Measurements from ENCODE around the gene NME9. TPM values are rescaled to one million over a fixed set of nuclear protein-coding genes. Genes with fewer than 3 reads are reported as not detected.

The NME9 gene
- total RNA-seq, 1 experiment from 2014 or later = not detected

GRCh38 chr3:138282836-138283235 is 46.8 kb downstream of the NME9 start:
- WGBS (ENCODE audit: extremely low coverage, insufficient read length, low lambda C conversion rate) = no CpG with 5 or more reads among the region's 2 CpGs
- Histone ChIP-seq H3K18ac (ENCODE audit: insufficient read length, low read depth, low read length) (no peak overlapping the region), H3K79me2 (ENCODE audit: insufficient read depth, low read length) (no peaks in the 10 kb centered on the region), H3K4me2 (ENCODE audit: insufficient read depth, insufficient read length, low read length) (no peak overlapping the region), H4K8ac (replicated peaks; ENCODE audit: insufficient read length, low read depth, low read length) (no peak overlapping the region), H2BK5ac (ENCODE audit: insufficient read length, low read length) (no peak overlapping the region), H4K5ac (ENCODE audit: insufficient read length, low read depth, low read length) (no peak overlapping the region), H2AK5ac (ENCODE audit: insufficient read length, low read length) (no peak overlapping the region), H3K14ac (ENCODE audit: insufficient read depth, low read length) (no peak overlapping the region), H3K56ac (ENCODE audit: insufficient read length, low read depth, low read length) (no peak overlapping the region), H3K27me3 (ENCODE audit: insufficient read depth, low read length) (no peaks in the 10 kb centered on the region), H2BK12ac (ENCODE audit: insufficient read length, low read depth, low read length) (no peak overlapping the region), H2BK20ac (ENCODE audit: low read depth, low read length, poor library complexity, severe bottlenecking) (no peak overlapping the region), H4K20me1 (ENCODE audit: control insufficient read depth, insufficient read depth, insufficient read length) (no peaks in the 10 kb centered on the region), H3K23ac (ENCODE audit: insufficient read length, low read depth, low read length) (no peak overlapping the region), H2AFZ (ENCODE audit: low read length) (no peak overlapping the region), H3K4me1 (ENCODE audit: insufficient read depth, low read length) (no peaks in the 10 kb centered on the region), H3K4ac (ENCODE audit: low read depth, low read length) (no peak overlapping the region), H3K79me1 (ENCODE audit: insufficient read depth, low read depth, low read length, poor library complexity, severe bottlenecking) (no peaks in the 10 kb centered on the region), H3K9me3 (ENCODE audit: control insufficient read depth, low read depth, low read length) (no peaks in the 10 kb centered on the region), H2BK120ac (ENCODE audit: low read depth, low read length, poor library complexity, severe bottlenecking) (no peak overlapping the region), H4K91ac (ENCODE audit: insufficient read length, low read depth, low read length) (no peak overlapping the region), H2BK15ac (ENCODE audit: low read depth, low read length) (no peak overlapping the region), H3K27ac (ENCODE audit: insufficient read length, low read depth, low read length) (no peak overlapping the region), H3K9ac (ENCODE audit: extremely low read depth, insufficient read length, low read length) (no peak overlapping the region), H3K23me2 (ENCODE audit: insufficient read length, low read depth, low read length, poor library complexity, severe bottlenecking) (no peaks in the 10 kb centered on the region), H3T11ph (ENCODE audit: low read length) (no peak overlapping the region)
- no peak overlapping the region for H3K4me3 Mint-ChIP-seq
- no peaks in the 10 kb centered on the region for H3K9me3 Mint-ChIP-seq
- H3K36me3 Mint-ChIP-seq (ENCODE audit: insufficient read depth in 1 of 3, low read depth in 3 of 3) = peaks cover 0 to 7% (median 2%) of the 10 kb centered on the region in 3 experiments; a peak in 3 of 7 replicates
- H3K27ac Mint-ChIP-seq = no peak overlapping the region
- H3K27me3 Mint-ChIP-seq (ENCODE audit: low read depth) = no peaks in the 10 kb centered on the region
- peaks cover 9 to 12% of the 10 kb centered on the region in 2 experiments for H3K4me1 Mint-ChIP-seq
- TF ChIP-seq, protein P1, sequence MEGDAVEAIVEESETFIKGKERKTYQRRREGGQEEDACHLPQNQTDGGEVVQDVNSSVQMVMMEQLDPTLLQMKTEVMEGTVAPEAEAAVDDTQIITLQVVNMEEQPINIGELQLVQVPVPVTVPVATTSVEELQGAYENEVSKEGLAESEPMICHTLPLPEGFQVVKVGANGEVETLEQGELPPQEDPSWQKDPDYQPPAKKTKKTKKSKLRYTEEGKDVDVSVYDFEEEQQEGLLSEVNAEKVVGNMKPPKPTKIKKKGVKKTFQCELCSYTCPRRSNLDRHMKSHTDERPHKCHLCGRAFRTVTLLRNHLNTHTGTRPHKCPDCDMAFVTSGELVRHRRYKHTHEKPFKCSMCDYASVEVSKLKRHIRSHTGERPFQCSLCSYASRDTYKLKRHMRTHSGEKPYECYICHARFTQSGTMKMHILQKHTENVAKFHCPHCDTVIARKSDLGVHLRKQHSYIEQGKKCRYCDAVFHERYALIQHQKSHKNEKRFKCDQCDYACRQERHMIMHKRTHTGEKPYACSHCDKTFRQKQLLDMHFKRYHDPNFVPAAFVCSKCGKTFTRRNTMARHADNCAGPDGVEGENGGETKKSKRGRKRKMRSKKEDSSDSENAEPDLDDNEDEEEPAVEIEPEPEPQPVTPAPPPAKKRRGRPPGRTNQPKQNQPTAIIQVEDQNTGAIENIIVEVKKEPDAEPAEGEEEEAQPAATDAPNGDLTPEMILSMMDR (conservative IDR thresholded peaks at IDR 0.05) = no peak
- DNase-seq = no peak
